Nephron progenitor cell (in vitro differentiated cells): ENCODE data around the gene MAST4.
A peak's percentile ranks its signal among the peaks of the same experiment; 100 is the strongest.

ENCODE experiments used
- DNase-seq: peaks from one replicate; pipeline ENCODE4 v3.0.0; 2021
- H3K27ac Mint-ChIP-seq: 2 replicates; pipeline ENCODE4 v1.8.0; 2021; ENCODE audit warnings: mild to moderate bottlenecking, moderate library complexity, mixed read lengths
- H3K27me3 Mint-ChIP-seq: 2 replicates; pipeline ENCODE4 v1.8.0; 2021; ENCODE audit warnings: mild to moderate bottlenecking, low read depth, mixed read lengths; ENCODE audit not compliant: poor library complexity
- H3K36me3 Mint-ChIP-seq: 2 replicates; pipeline ENCODE4 v1.8.0; 2021; ENCODE audit warnings: low read depth, mixed read lengths
- H3K4me1 Mint-ChIP-seq: 2 replicates; pipeline ENCODE4 v1.8.0; 2021; ENCODE audit warnings: mixed read lengths
- H3K4me3 Mint-ChIP-seq: 2 replicates; pipeline ENCODE4 v1.8.0; 2021; ENCODE audit warnings: mild to moderate bottlenecking, moderate library complexity, mixed read lengths
- H3K9me3 Mint-ChIP-seq: 2 replicates; pipeline ENCODE4 v1.8.0; 2021; ENCODE audit warnings: mild to moderate bottlenecking, moderate library complexity, mixed read lengths
- CTCF ChIP-seq: fragments of 200-600 bp; sonication (generic); IDR thresholded peaks from 2 replicates; pipeline ENCODE4 v1.5.0; 2021; ENCODE audit warnings: antibody characterized with exemption

Gene MAST4

GRCh38 chr5:66621736-66622135 is 25.5 kb downstream of the MAST4 start:
- no peak overlapping the region for H3K4me3 Mint-ChIP-seq
- TF ChIP-seq CTCF: no peak
- no peak for DNase-seq
- no peaks in the 10 kb centered on the region for H3K4me1 Mint-ChIP-seq
- H3K27ac Mint-ChIP-seq: no peak overlapping the region
- peaks cover 18% of the 10 kb centered on the region for H3K9me3 Mint-ChIP-seq
- H3K36me3 Mint-ChIP-seq: peaks cover 5% of the 10 kb centered on the region
- H3K27me3 Mint-ChIP-seq: no peaks in the 10 kb centered on the region

GRCh38 chr5:66628561-66628960 is 32.4 kb downstream of the MAST4 start:
- Mint-ChIP-seq H3K27me3 (no peaks in the 10 kb centered on the region), H3K36me3 (peaks cover 3% of the 10 kb centered on the region), H3K9me3 (peaks cover 3% of the 10 kb centered on the region), H3K4me3 (no peak overlapping the region), H3K4me1 (peaks cover 13% of the 10 kb centered on the region), H3K27ac (no peak overlapping the region)
- TF ChIP-seq CTCF: no peak
- no peak for DNase-seq

- Mint-ChIP-seq H3K4me1 (peaks cover 22% of the 10 kb centered on the region), H3K9me3 (no peaks in the 10 kb centered on the region), H3K36me3 (no peaks in the 10 kb centered on the region), H3K27ac (no peak overlapping the region), H3K4me3 (no peak overlapping the region), H3K27me3 (no peaks in the 10 kb centered on the region)
- no peak for TF ChIP-seq CTCF
- no peak for DNase-seq
Measured at GRCh38 chr5:66629446-66629845, 33.3 kb downstream of the MAST4 start.

GRCh38 chr5:66633754-66634153 is 37.6 kb downstream of the MAST4 start:
- Mint-ChIP-seq H3K4me1 (peaks cover 26% of the 10 kb centered on the region), H3K4me3 (peak overlapping the region; percentile 46), H3K36me3 (no peaks in the 10 kb centered on the region), H3K27ac (peak overlapping the region; percentile 50), H3K9me3 (no peaks in the 10 kb centered on the region), H3K27me3 (no peaks in the 10 kb centered on the region)
- peak; percentile 18 for DNase-seq
- TF ChIP-seq CTCF: no peak

- Mint-ChIP-seq H3K27me3 (no peaks in the 10 kb centered on the region), H3K36me3 (no peaks in the 10 kb centered on the region), H3K27ac (no peak overlapping the region), H3K4me1 (peaks cover 26% of the 10 kb centered on the region), H3K9me3 (no peaks in the 10 kb centered on the region), H3K4me3 (no peak overlapping the region)
- no peak for TF ChIP-seq CTCF
- no peak for DNase-seq
Measured at GRCh38 chr5:66634601-66635000, 38.4 kb downstream of the MAST4 start.

GRCh38 chr5:66637994-66638393 is 41.8 kb downstream of the MAST4 start:
- Mint-ChIP-seq H3K36me3 (no peaks in the 10 kb centered on the region), H3K27ac (no peak overlapping the region), H3K4me1 (peaks cover 19% of the 10 kb centered on the region)

More at GRCh38 chr5:66637994-66638393, 41.8 kb downstream of the MAST4 start:
- no peak for TF ChIP-seq CTCF
- no peaks in the 10 kb centered on the region for H3K9me3 Mint-ChIP-seq
- no peak for DNase-seq
- H3K4me3 Mint-ChIP-seq: no peak overlapping the region
- no peaks in the 10 kb centered on the region for H3K27me3 Mint-ChIP-seq
